Breast epithelium (tissue), 4 donors: ENCODE measurements around the gene FRY. TPM values are rescaled to one million over a fixed set of nuclear protein-coding genes. Genes with fewer than 3 reads are reported as not detected.

Experiments
- DNase-seq, 2 donors: peaks; one replicate each; pipeline ENCODE4 v3.0.0-alpha.2; 2019; ENCODE audit warnings: low spot score in 2 of 2
- H3K27ac ChIP-seq, 2 donors: fragments of 200-600 bp; sonication (generic) in 1 of 2; one replicate each; pipeline ENCODE4 v1.5.1; 2016 to 2019; ENCODE audit warnings: mild to moderate bottlenecking in 1 of 2
- H3K27me3 ChIP-seq, 2 donors: fragments of 200-600 bp; sonication (generic) in 1 of 2; one replicate each; pipeline versions ENCODE4 v1.5.1 to v1.6.0; 2017 to 2019; ENCODE audit warnings: control low read depth in 1 of 2, mild to moderate bottlenecking in 1 of 2
- H3K36me3 ChIP-seq: fragments of 200-600 bp; one replicate; pipeline ENCODE4 v1.5.1; 2019
- H3K4me1 ChIP-seq, 2 donors: fragments of 200-600 bp; sonication (generic); one replicate each; pipeline ENCODE4 v1.5.1; 2016 to 2019; ENCODE audit warnings: control low read depth in 1 of 2
- H3K4me3 ChIP-seq, 3 donors: fragments of 200-600 bp; sonication (generic); 1 replicate in 2 of 3; 2 replicates in 1 of 3; pipeline ENCODE4 v1.5.1; 2016 to 2019; ENCODE audit warnings: mild to moderate bottlenecking in 3 of 3, moderate library complexity in 2 of 3
- H3K9me3 ChIP-seq, 2 donors: fragments of 200-600 bp; sonication (generic) in 1 of 2; one replicate each; pipeline ENCODE4 v1.5.1; 2016 to 2019; ENCODE audit warnings: control low read depth in 1 of 2
- POLR2A ChIP-seq: fragments of 450-650 bp; IDR thresholded peaks from one replicate; pipeline ENCODE4 v1.6.1; 2016; ENCODE audit warnings: antibody characterized with exemption, mild to moderate bottlenecking, moderate library complexity
- POLR2AphosphoS5 ChIP-seq, 3 donors: sonication (generic); formaldehyde crosslinking; IDR thresholded peaks; one replicate each; pipeline ENCODE4 v1.6.1; 2017; ENCODE audit warnings: antibody characterized with exemption in 3 of 3
- intact Hi-C: fragments of 100-400 bp; cut with DNase I; formaldehyde crosslinking; loops from one replicate; pipeline ENCODE4 v1.15.1; 2023; ENCODE audit warnings: low total_unique reads
- total RNA-seq, 3 donors: library from RNA; depleted of rRNA; stranded (reverse); fragments of >200 nt; gene quantifications; one replicate each; pipeline ENCODE4 v1.1.0, GENCODE V29; 2016
- TF ChIP-seq, protein P1 (sequence below), 3 donors: fragments of 450-650 bp; IDR thresholded peaks; one replicate each; pipeline ENCODE4 v1.5.1; 2016 to 2017; ENCODE audit warnings: antibody characterized with exemption in 3 of 3, mild to moderate bottlenecking in 3 of 3, moderate library complexity in 3 of 3

The FRY gene
- total RNA-seq, 3 donors from 2014 or later = 41.0 to 52.8 (median 46.4) TPM

DNA sequence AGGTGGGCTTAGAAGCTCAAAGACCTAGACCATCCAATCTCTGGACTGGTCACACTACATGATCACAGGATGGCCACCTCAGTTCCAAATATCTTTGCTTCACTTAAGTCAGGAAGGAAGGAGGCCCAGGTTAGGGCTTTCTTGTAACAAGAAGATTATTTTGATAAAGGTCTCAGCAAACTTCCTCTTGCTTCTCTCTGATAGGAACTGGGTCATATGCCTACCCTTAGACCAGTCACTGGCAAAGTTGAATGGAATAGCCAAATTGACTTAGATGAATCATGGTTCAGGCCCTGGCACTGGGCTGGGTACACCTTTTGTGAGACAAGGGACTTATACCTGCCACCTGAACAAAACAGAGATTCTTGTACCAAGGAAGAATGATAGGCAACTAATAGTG, 11.0 kb downstream of the FRY start:
- intact Hi-C loops = no loop called here
- no peaks in the 10 kb centered on the region for H3K4me1 ChIP-seq

DNA sequence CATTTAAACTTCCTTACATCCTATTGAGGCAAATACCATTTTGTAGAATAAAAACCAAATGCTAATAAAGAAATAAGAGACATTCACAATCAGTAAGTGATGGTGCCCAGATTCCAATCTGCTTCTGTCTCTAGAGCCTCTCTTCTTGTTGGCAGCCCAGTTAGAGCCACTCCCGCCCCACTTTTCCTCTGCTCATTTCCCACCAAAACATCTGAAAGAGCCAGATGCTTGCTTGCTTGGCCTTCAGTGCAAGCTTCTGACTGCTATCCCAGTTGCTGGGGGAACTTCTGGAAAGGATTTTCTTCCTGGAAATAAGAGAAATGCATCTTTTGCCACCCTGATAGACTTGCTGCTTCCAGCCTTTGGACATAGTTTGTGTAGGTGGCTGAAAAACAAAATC, 12.9 kb downstream of the FRY start:
- no peak overlapping the region for H3K27ac ChIP-seq
- intact Hi-C loops = no loop called here
- H3K36me3 ChIP-seq = no peaks in the 10 kb centered on the region
- H3K9me3 ChIP-seq = no peaks in the 10 kb centered on the region
- H3K4me1 ChIP-seq = no peaks in the 10 kb centered on the region
- H3K4me3 ChIP-seq = no peak overlapping the region
- DNase-seq = no peak
- TF ChIP-seq, protein P1, sequence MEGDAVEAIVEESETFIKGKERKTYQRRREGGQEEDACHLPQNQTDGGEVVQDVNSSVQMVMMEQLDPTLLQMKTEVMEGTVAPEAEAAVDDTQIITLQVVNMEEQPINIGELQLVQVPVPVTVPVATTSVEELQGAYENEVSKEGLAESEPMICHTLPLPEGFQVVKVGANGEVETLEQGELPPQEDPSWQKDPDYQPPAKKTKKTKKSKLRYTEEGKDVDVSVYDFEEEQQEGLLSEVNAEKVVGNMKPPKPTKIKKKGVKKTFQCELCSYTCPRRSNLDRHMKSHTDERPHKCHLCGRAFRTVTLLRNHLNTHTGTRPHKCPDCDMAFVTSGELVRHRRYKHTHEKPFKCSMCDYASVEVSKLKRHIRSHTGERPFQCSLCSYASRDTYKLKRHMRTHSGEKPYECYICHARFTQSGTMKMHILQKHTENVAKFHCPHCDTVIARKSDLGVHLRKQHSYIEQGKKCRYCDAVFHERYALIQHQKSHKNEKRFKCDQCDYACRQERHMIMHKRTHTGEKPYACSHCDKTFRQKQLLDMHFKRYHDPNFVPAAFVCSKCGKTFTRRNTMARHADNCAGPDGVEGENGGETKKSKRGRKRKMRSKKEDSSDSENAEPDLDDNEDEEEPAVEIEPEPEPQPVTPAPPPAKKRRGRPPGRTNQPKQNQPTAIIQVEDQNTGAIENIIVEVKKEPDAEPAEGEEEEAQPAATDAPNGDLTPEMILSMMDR (IDR thresholded peaks at IDR 0.05) = no peak
- TF ChIP-seq POLR2AphosphoS5 (IDR thresholded peaks at IDR 0.05) (no peak), POLR2A (no peak)
- no peaks in the 10 kb centered on the region for H3K27me3 ChIP-seq

More for the DNA sequence above, 11.0 kb downstream of the FRY start:
- TF ChIP-seq, protein P1 (IDR thresholded peaks at IDR 0.05) = no peak
- TF ChIP-seq POLR2A (no peak), POLR2AphosphoS5 (IDR thresholded peaks at IDR 0.05) (no peak)
- Histone ChIP-seq H3K36me3 (no peaks in the 10 kb centered on the region), H3K27ac (no peak overlapping the region), H3K27me3 (no peaks in the 10 kb centered on the region), H3K9me3 (no peaks in the 10 kb centered on the region), H3K4me3 (no peak overlapping the region)
- no peak for DNase-seq

DNA sequence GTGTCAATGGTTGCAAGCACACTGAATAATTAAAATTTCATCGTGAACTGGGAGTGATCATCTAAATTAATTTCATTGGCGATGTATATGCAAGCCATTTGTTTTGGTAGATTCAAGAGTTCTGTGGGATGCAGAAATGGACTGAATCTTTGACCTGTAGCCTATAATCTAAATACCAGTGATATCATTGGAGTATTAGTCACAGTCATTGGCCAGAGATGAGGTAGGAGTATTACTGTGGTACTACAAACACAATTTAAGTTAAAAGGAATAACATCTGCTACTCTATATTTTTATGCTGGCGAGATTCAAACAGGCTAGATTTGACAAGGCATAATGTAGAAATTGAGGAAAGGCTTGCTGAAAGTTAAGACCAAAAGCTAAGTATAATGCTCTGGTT, 14.0 kb downstream of the FRY start:
- Histone ChIP-seq H3K27ac (peak overlapping the region; percentile 26 to 27), H3K36me3 (no peaks in the 10 kb centered on the region), H3K4me3 (no peak overlapping the region), H3K27me3 (no peaks in the 10 kb centered on the region), H3K4me1 (no peaks in the 10 kb centered on the region), H3K9me3 (no peaks in the 10 kb centered on the region)
- no peak for DNase-seq
- TF ChIP-seq POLR2AphosphoS5 (IDR thresholded peaks at IDR 0.05) = no peak
- TF ChIP-seq, protein P1 (IDR thresholded peaks at IDR 0.05) = no peak
- no peak for TF ChIP-seq POLR2A
- intact Hi-C loops = no loop called here

DNA sequence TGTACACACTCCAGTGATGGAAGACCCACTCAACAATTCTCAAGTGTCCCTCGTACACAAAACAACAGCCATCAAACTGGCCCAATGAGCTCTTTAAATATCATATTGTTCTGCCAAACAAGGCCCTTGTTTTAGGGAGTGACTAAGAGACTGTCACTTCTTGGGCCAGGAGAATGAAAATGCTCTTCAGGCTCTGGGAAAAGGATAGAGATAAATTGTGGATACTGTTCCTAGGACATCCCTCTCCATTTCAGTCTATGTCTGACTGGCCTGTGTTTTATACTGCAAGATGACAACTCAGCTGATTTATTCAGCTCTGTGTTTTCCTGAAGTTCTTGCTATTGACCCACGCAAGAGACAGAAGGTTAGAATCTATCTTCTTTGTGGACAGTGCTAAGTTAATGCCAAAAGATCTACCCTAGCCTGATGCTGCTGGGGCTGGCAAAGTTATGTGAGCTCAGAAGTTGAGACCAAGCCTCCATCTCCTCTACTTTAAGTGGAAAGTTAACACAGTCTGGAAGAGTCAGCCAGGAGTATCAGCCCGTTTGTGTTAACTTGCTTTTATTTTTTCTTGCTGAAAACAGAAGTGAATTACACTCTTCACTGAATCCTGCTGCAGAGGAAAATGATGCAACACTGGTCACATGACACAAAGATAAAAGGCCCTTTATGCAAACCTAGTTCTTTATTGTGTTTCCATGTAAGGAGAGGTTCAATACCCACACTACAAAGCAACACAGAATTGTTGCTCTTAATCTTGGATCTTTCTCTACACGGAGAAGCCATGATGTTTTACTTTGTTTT, 14.6 kb downstream of the FRY start:
- Histone ChIP-seq H3K9me3 (no peaks in the 10 kb centered on the region), H3K36me3 (no peaks in the 10 kb centered on the region), H3K4me1 (no peaks in the 10 kb centered on the region), H3K27ac (peak overlapping the region; percentile 27 to 51), H3K27me3 (no peaks in the 10 kb centered on the region), H3K4me3 (no peak overlapping the region)
- no peak for TF ChIP-seq POLR2AphosphoS5 (IDR thresholded peaks at IDR 0.05)
- TF ChIP-seq POLR2A = no peak
- TF ChIP-seq, protein P1 (IDR thresholded peaks at IDR 0.05) = no peak
- DNase-seq = no peak
- intact Hi-C loops = no loop called here

DNA sequence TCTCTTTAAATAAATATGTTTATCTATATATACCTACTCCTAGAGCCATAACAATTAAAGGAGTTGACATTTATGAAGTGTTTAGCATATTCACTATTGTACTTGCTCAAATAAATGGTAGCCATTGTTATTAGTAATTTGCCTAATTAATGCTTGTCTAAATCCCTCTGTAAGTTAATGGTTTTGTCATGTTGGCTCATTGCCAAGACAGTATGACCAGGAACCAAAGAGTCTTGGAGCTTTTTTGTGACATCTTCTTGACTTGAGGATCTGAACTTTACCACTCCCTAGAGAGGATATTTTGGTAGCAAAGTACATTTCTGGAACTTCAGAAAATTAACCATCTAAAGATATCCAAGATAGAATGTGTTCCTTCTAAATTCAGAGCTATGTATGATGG, 15.5 kb downstream of the FRY start:
- peak overlapping the region in 1 of 2 donors; percentile 51 for H3K27ac ChIP-seq

More for the DNA sequence above, 15.5 kb downstream of the FRY start:
- Histone ChIP-seq H3K27me3 (no peaks in the 10 kb centered on the region), H3K4me1 (no peaks in the 10 kb centered on the region), H3K36me3 (no peaks in the 10 kb centered on the region), H3K4me3 (no peak overlapping the region), H3K9me3 (no peaks in the 10 kb centered on the region)
- DNase-seq = no peak
- TF ChIP-seq POLR2A (no peak), POLR2AphosphoS5 (IDR thresholded peaks at IDR 0.05) (no peak)
- TF ChIP-seq, protein P1 (IDR thresholded peaks at IDR 0.05) = no peak
- intact Hi-C loops = no loop called here
